Cardiac fibroblast (primary cell): ENCODE measurements around the gene COBL.

Experiments
- DNase-seq, 2 donors: peaks; one replicate each; pipeline versions ENCODE4 v3.0.0 to v3.0.0-alpha.2; 2010; ENCODE audit warnings: low read depth in 2 of 2
- H3K4me3 ChIP-seq, 2 donors: replicated peaks in 1 of 2; 1 replicate in 1 of 2; 2 replicates in 1 of 2; pipeline ENCODE4 v1.5.1; 2011; ENCODE audit warnings: low read depth in 2 of 2, low read length in 2 of 2, mild to moderate bottlenecking in 2 of 2, moderate library complexity in 1 of 2
- CTCF ChIP-seq: IDR thresholded peaks from one replicate; pipeline ENCODE4 v1.5.1; 2011; ENCODE audit warnings: low read depth, mild to moderate bottlenecking, low read length, inconsistent platforms

Gene COBL

GRCh38 chr7:51250512-51250911 is 66.1 kb downstream of the COBL start:
- H3K4me3 ChIP-seq: no peak overlapping the region
- no peak for TF ChIP-seq CTCF
- no peak for DNase-seq

- no peak for TF ChIP-seq CTCF
- DNase-seq: no peak
- H3K4me3 ChIP-seq: no peak overlapping the region
Measured at GRCh38 chr7:51249991-51250390, 66.6 kb downstream of the COBL start.

- TF ChIP-seq CTCF: no peak
- DNase-seq: no peak
- H3K4me3 ChIP-seq: no peak overlapping the region
Measured at GRCh38 chr7:51249187-51249945, 67.2 kb downstream of the COBL start.

GRCh38 chr7:51246258-51247245 is 70.1 kb downstream of the COBL start:
- DNase-seq: no peak
- no peak for TF ChIP-seq CTCF
- no peak overlapping the region for H3K4me3 ChIP-seq

GRCh38 chr7:51244885-51245284 is 71.7 kb downstream of the COBL start:
- no peak for DNase-seq
- TF ChIP-seq CTCF: no peak
- no peak overlapping the region for H3K4me3 ChIP-seq

GRCh38 chr7:51244053-51244452 is 72.6 kb downstream of the COBL start:
- no peak overlapping the region for H3K4me3 ChIP-seq
- TF ChIP-seq CTCF: no peak
- no peak for DNase-seq
